ENCODE data around the gene CYP2E1. TPM values are rescaled to one million over a fixed set of nuclear protein-coding genes. Genes with fewer than 3 reads are reported as not detected.

Gene CYP2E1
- total and polyA plus RNA-seq, 12 donors: 0.47 to 2.0 (median 0.95) TPM; not detected in 2

- 83 to 87% methylated on average over 7 of the region's 7 CpGs for WGBS, 2 donors
- peaks cover 11 to 60% (median 39%) of the 10 kb centered on the region in 7 donors for H3K27me3 ChIP-seq
- no peaks in the 10 kb centered on the region for H3K36me3 ChIP-seq
- H3K4me3 ChIP-seq: no peak overlapping the region
- ATAC-seq: no peak
- intact Hi-C loops (cut with DNase I): loop anchor here in 6 of 10 donors (10.0 kb wide), 2 partner anchors 191 to 201 kb away; partner anchors contain the start of gene CALY (in 1 of the 6)
- no peak overlapping the region for H3K27ac ChIP-seq
- H3K4me1 ChIP-seq: peaks cover 5 to 26% (median 22%) of the 10 kb centered on the region in 9 donors
- TF ChIP-seq, protein P1, sequence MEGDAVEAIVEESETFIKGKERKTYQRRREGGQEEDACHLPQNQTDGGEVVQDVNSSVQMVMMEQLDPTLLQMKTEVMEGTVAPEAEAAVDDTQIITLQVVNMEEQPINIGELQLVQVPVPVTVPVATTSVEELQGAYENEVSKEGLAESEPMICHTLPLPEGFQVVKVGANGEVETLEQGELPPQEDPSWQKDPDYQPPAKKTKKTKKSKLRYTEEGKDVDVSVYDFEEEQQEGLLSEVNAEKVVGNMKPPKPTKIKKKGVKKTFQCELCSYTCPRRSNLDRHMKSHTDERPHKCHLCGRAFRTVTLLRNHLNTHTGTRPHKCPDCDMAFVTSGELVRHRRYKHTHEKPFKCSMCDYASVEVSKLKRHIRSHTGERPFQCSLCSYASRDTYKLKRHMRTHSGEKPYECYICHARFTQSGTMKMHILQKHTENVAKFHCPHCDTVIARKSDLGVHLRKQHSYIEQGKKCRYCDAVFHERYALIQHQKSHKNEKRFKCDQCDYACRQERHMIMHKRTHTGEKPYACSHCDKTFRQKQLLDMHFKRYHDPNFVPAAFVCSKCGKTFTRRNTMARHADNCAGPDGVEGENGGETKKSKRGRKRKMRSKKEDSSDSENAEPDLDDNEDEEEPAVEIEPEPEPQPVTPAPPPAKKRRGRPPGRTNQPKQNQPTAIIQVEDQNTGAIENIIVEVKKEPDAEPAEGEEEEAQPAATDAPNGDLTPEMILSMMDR (IDR thresholded peaks at IDR 0.05): no peak
- DNase-seq: no peak
- peaks cover 0 to 23% (median 17%) of the 10 kb centered on the region in 11 donors for H3K9me3 ChIP-seq
Observed at GRCh38 chr10:133525444-133525843, 1.7 kb upstream of the CYP2E1 start.

DNA sequence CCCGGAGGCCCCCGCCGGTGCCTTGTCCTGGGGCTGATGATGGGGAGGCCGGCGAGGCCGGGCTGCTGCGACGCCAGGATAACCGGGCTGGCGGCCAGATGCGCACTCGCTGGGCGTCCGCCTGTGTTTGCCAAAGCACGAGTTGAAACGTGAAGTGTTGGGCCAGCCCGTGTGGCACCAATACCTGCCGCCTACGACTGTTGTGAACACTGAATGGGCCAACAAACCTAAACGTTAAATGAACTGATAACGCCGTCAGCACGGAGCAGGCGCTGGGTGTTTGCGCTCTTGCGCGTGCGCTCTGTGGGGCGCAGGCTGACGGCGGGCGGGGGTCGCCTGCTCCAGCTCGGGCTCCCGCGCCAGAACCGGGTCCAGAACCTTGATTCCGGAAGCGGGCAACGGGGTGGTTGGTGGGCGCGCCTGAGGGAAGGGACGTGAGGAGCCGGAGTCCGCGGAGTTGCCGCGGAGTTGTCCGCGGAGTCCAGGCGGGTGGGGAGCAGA is 658 bp downstream of the CYP2E1 start:
- TF ChIP-seq, protein P1 (IDR thresholded peaks at IDR 0.05): no peak
- Histone ChIP-seq H3K36me3 (no peaks in the 10 kb centered on the region), H3K9me3 (peaks cover 0 to 19% (median 17%) of the 10 kb centered on the region in 11 donors), H3K4me3 (peak overlapping the region; percentile 3 to 45 (median 30)), H3K27ac (no peak overlapping the region), H3K27me3 (peaks cover 11 to 71% (median 51%) of the 10 kb centered on the region in 7 donors), H3K4me1 (peaks cover 5 to 26% (median 20%) of the 10 kb centered on the region in 9 donors)
- DNase-seq (no peak), ATAC-seq (peak in 2 of 8 donors; percentile 23 to 25)
- 4 to 10% methylated on average over 51 of the region's 51 CpGs for WGBS, 2 donors
- intact Hi-C loops (cut with DNase I): loop anchor here in 6 of 10 donors (10.0 kb wide), 2 partner anchors 193 to 203 kb away; partner anchors contain the start of gene CALY (in 1 of the 6)

DNA sequence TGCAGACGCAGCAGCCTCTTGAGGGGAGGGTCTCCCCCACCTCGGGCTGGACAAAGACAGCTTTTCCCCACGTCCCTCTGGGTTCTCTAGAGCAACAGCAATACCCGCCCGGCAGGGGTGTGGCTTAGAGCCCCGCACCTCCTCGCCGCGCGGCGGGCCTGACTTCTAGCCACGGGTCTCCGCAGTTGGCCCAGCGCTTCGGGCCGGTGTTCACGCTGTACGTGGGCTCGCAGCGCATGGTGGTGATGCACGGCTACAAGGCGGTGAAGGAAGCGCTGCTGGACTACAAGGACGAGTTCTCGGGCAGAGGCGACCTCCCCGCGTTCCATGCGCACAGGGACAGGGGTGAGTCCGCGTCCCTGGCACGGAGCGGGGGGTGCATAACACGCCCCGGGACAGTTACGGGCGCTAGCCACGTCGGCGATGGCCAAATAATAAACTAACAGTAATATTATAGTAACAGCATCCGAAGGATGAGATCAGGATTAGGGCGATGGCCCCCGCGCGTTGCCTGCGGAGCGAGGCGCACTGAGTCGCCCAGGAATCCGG is 1.2 kb downstream of the CYP2E1 start:
- Histone ChIP-seq H3K9me3 (peaks cover 0 to 14% (median 11%) of the 10 kb centered on the region in 11 donors), H3K4me1 (peaks cover 5 to 26% (median 20%) of the 10 kb centered on the region in 9 donors), H3K27ac (no peak overlapping the region), H3K4me3 (peak overlapping the region; percentile 3 to 45 (median 30)), H3K36me3 (no peaks in the 10 kb centered on the region), H3K27me3 (peaks cover 11 to 76% (median 56%) of the 10 kb centered on the region in 7 donors)
- TF ChIP-seq, protein P1 (IDR thresholded peaks at IDR 0.05): no peak
- intact Hi-C loops (cut with DNase I): loop anchor here in 6 of 10 donors (10.0 kb wide), 2 partner anchors 194 to 204 kb away; partner anchors contain the start of gene CALY (in 1 of the 6)
- DNase-seq: no peak
- ATAC-seq: peak in 5 of 8 donors; percentile 7 to 47 (median 26)
- WGBS, 2 donors: 2 to 4% methylated on average over 49 to 50 of the region's 50 CpGs

- H3K27ac ChIP-seq: no peak overlapping the region
- TF ChIP-seq, protein P1 (IDR thresholded peaks at IDR 0.05): no peak
- H3K27me3 ChIP-seq: peaks cover 11 to 81% (median 59%) of the 10 kb centered on the region in 7 donors
- DNase-seq: no peak
- no peaks in the 10 kb centered on the region for H3K36me3 ChIP-seq
- peak overlapping the region; percentile 3 to 45 (median 30) for H3K4me3 ChIP-seq
- peaks cover 5 to 26% (median 20%) of the 10 kb centered on the region in 9 donors for H3K4me1 ChIP-seq
- ATAC-seq: peak; percentile 34 to 51 (median 42)
- intact Hi-C loops (cut with DNase I): loop anchor here in 6 of 10 donors (10.0 kb wide), 2 partner anchors 194 to 204 kb away; partner anchors contain the start of gene CALY (in 1 of the 6)
- H3K9me3 ChIP-seq: peaks cover 0 to 8% (median 5%) of the 10 kb centered on the region in 11 donors
- 2 to 5% methylated on average over 30 to 37 of the region's 37 CpGs for WGBS, 2 donors
Observed at GRCh38 chr10:133528845-133529575, 1.8 kb downstream of the CYP2E1 start.

Measured in heart right ventricle (tissue), 16 donors.